Measurements from ENCODE around the gene GPR142. TPM values are rescaled to one million over a fixed set of nuclear protein-coding genes. Genes with fewer than 3 reads are reported as not detected.

Gene GPR142
- polyA plus RNA-seq, 1 donor (not counting 4 experiments of a cell fraction or from before 2014, with no cell fraction given), result not detected

GRCh38 chr17:74374858-74375257, 7.6 kb downstream of the GPR142 start:
- Histone ChIP-seq H3K9ac (ENCODE audit: control insufficient read depth, extremely low read depth, insufficient read depth, low read length) (no peak overlapping the region), H3K79me2 (ENCODE audit: control insufficient read depth, insufficient read depth, low read length) (no peaks in the 10 kb centered on the region), H3K27ac (ENCODE audit: control insufficient read depth, insufficient read depth, low read length) (no peak overlapping the region), H2AFZ (ENCODE audit: control insufficient read depth, low read length) (no peak overlapping the region), H3K4me1 (ENCODE audit: control insufficient read depth, extremely low read depth, insufficient read depth, low read length) (peaks cover 4% of the 10 kb centered on the region), H4K20me1 (ENCODE audit: control insufficient read depth, extremely low read depth, insufficient read depth, low read length) (no peaks in the 10 kb centered on the region), H3K4me2 (ENCODE audit: control insufficient read depth, extremely low read depth, insufficient read depth, low read depth, low read length) (no peak overlapping the region), H3K36me3 (ENCODE audit: control insufficient read depth in 2 of 2, extremely low read depth in 1 of 2, insufficient read depth in 2 of 2, low read length in 2 of 2) (no peaks in the 10 kb centered on the region), H3K4me3 (ENCODE audit: control insufficient read depth in 2 of 3, extremely low read depth in 1 of 3, insufficient read depth in 2 of 3, low read depth in 1 of 3, low read length in 3 of 3) (no peak overlapping the region), H3K9me3 (ENCODE audit: control insufficient read depth, low read depth, low read length) (no peaks in the 10 kb centered on the region), H3K27me3 (ENCODE audit: control insufficient read depth, extremely low read depth, insufficient read depth, low read length) (no peaks in the 10 kb centered on the region), H3K9me1 (ENCODE audit: control insufficient read depth, extremely low read depth, insufficient read depth, low read length) (no peaks in the 10 kb centered on the region)
- no peak for TF ChIP-seq CTCF (optimal IDR thresholded peaks at IDR 0.05 in 1 of 3, IDR thresholded peaks at IDR 0.05 in 1 of 3, conservative IDR thresholded peaks at IDR 0.05 in 1 of 3; ENCODE audit: extremely low read depth in 1 of 3, insufficient read depth in 2 of 3, low read length in 3 of 3)
- TF ChIP-seq EZH2 (IDR thresholded peaks at IDR 0.05; ENCODE audit: low read length), result no peak
- no peak for DNase-seq (ENCODE audit: low read depth, low spot score)
- no peak for FAIRE-seq
- dilution Hi-C loops (cut with MboI; ENCODE audit: extremely low pct_ligation_motif_present, low sequenced_read_pairs), result no loop called here

DNA sequence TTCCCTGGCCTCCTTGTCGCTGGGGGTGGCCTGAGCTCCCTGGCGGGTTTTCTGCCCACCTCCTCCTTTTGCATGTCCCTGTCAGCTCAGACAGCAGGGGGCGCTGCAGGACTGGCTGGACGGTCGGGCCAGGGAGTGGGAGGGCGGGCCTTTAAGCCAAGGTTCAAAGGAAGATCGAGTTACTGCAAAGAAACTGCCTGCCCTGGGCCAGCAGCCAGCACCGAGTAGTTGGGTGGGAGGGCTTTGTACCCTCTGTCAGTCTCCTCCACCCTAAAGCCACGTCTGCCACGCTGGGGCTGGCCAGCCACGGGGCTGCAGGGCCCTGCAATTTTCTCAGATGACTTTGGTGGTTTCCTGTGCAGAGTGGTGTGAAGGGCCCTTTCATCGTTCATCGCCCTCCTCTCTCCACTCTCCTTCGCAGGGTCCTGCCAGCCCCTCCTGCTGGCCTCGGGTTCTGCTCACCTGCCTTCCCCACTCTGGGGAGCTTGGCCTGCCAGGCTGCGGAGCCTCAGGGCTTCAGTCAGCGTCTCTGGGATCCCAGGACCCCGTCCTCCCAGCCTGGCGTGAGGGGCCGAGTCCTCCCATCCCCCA, 12.3 kb downstream of the GPR142 start:
- Histone ChIP-seq H4K20me1 (ENCODE audit: control insufficient read depth, extremely low read depth, insufficient read depth, low read length) (no peaks in the 10 kb centered on the region), H3K79me2 (ENCODE audit: control insufficient read depth, insufficient read depth, low read length) (no peaks in the 10 kb centered on the region), H3K4me2 (ENCODE audit: control insufficient read depth, extremely low read depth, insufficient read depth, low read depth, low read length) (peak overlapping the region; percentile 56), H3K9me1 (ENCODE audit: control insufficient read depth, extremely low read depth, insufficient read depth, low read length) (no peaks in the 10 kb centered on the region), H3K4me1 (ENCODE audit: control insufficient read depth, extremely low read depth, insufficient read depth, low read length) (peaks cover 18% of the 10 kb centered on the region), H3K4me3 (ENCODE audit: control insufficient read depth in 2 of 3, extremely low read depth in 1 of 3, insufficient read depth in 2 of 3, low read depth in 1 of 3, low read length in 3 of 3) (no peak overlapping the region), H3K9me3 (ENCODE audit: control insufficient read depth, low read depth, low read length) (no peaks in the 10 kb centered on the region), H3K27me3 (ENCODE audit: control insufficient read depth, extremely low read depth, insufficient read depth, low read length) (no peaks in the 10 kb centered on the region), H2AFZ (ENCODE audit: control insufficient read depth, low read length) (peak overlapping the region; percentile 12), H3K27ac (ENCODE audit: control insufficient read depth, insufficient read depth, low read length) (no peak overlapping the region), H3K9ac (ENCODE audit: control insufficient read depth, extremely low read depth, insufficient read depth, low read length) (no peak overlapping the region), H3K36me3 (ENCODE audit: control insufficient read depth in 2 of 2, extremely low read depth in 1 of 2, insufficient read depth in 2 of 2, low read length in 2 of 2) (no peaks in the 10 kb centered on the region)
- dilution Hi-C loops (cut with MboI; ENCODE audit: extremely low pct_ligation_motif_present, low sequenced_read_pairs), result no loop called here
- DNase-seq (ENCODE audit: low read depth, low spot score), result peak; percentile 33
- FAIRE-seq, result no peak
- TF ChIP-seq EZH2 (IDR thresholded peaks at IDR 0.05; ENCODE audit: low read length) (no peak), CTCF (optimal IDR thresholded peaks at IDR 0.05 in 1 of 3, IDR thresholded peaks at IDR 0.05 in 1 of 3, conservative IDR thresholded peaks at IDR 0.05 in 1 of 3; ENCODE audit: extremely low read depth in 1 of 3, insufficient read depth in 2 of 3, low read length in 3 of 3) (peak; percentile 67 to 95 (median 89))

Data from keratinocyte (primary cell).